Kidney tubule cell (primary cell): ENCODE results near the gene UGT1A10.
"Not testable (repeated sequence)": the region's sequence is repeated elsewhere in the genome, so short reads cannot be mapped to it uniquely, and the experiment has no call there.

ENCODE experiments used
- DNase-seq: peaks from one replicate; pipeline ENCODE4 v3.0.0-alpha.2; 2018; ENCODE audit warnings: low spot score

UGT1A10 gene

GRCh38 chr2:233692648-233693047 is 56.4 kb downstream of the UGT1A10 start, which contains the start of gene UGT1A6:
UGT1A6 (plus strand) TSS chr2:233692890; CDS start chr2:233693005, 115 bp downstream.
- peak; percentile 68 for DNase-seq

DNA sequence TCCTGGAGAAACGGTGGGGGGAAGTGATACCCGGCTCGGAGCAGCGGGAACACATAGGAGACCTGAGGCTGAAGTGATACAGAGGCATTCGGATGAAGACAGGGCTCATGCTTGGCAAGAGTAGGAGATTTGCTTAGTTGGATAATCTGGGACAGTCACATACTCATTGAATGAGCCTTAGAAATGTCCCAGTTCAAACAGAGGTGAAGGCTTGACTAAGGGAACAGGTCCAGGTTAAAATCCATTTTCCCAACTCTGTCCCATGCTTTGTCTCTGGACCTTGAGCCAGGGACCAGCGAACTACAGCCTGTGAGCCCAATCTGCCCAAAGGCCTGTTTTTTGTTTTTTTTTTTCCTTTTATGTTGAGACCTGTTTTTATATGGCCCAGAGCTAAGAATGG is 57.7 kb downstream of the UGT1A10 start:
- peak; percentile 44 for DNase-seq

- peak; percentile 21 for DNase-seq
These were observed 62.5 kb downstream of the UGT1A10 start for GRCh38 chr2:233698740-233699139.

DNA sequence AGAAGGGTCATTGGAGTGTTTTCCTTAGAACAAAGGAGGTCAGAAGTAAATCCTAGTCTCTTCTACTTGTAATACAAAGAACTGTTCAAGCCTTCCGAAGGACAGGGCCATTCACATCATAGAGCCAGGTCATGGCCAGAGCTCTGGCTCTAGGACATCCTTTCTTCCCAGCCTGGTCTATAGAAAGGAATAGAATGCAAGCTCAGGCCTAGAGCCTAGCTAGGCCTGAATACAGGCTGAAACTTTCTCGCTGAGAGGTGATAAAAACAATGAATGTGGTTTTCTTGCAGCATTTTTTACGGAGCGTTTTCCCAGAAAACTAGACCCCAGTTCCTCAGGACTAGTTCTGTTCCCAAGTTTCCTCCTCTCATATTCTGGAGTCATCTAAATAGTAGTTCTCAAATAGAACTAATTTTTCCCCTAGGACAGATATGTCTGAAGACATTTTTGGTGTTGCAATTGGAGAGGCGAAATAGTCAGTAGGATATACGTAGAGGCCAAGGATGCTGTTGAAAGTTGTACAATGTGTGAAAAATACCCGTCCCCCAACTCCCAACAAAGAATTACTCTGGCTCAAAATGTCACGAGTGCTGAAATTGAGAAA is 63.3 kb downstream of the UGT1A10 start:
- DNase-seq = no peak

DNA sequence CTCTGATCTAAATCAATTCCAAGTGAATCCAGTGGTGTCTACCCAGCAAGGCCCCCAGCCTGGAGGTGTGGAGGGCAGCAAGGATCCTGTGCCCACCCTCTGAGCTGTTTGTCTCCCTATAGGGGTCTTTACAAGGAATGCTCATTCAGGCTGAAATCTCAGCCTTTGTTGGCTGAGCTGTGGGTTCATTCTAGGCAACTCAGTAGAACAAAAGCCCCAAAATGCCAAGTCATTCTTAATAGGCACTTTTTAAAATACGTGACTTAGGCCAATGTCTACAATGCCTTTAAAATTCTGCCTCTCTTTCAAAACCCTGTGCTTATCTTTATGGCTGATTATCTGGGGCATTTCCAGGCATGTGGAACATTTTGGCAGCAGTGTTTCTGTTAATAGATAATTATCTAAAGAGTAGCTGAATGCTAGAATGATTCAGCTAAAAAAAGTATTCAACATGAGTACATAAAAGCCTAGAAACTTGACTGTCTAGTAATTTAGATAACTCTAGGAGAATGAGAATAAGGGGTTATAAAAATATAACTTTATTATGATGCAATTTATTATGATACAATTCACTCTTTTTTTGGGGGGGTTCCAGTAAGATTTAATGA is 63.9 kb downstream of the UGT1A10 start:
- peak; percentile 90 for DNase-seq

- not testable (repeated sequence) for DNase-seq
These were observed 64.6 kb downstream of the UGT1A10 start for GRCh38 chr2:233700842-233701241.

DNA sequence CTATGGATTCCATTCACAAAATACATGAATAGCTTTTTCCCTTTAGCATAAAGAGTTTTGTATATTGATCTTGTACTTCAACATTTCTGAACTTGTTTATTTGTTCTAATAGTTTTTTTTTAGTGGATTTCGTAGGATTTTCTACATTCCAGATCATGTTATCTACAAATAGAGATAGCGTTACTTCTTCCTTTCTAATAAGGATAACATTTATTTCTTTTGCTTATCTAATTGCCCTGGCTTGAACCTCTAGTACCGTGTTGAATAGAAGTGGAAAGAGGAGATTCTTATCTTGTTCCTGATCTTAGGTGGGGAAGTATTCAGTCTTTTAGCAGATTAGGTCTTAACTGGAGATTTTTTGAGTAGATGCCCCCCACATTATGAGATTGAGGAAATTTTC is 66.0 kb downstream of the UGT1A10 start:
- no peak for DNase-seq

GRCh38 chr2:233705911-233706506 is 69.8 kb downstream of the UGT1A10 start:
- peak; percentile 46 for DNase-seq

- DNase-seq = peak; percentile 70
These were observed 70.5 kb downstream of the UGT1A10 start for GRCh38 chr2:233706720-233707119.

DNA sequence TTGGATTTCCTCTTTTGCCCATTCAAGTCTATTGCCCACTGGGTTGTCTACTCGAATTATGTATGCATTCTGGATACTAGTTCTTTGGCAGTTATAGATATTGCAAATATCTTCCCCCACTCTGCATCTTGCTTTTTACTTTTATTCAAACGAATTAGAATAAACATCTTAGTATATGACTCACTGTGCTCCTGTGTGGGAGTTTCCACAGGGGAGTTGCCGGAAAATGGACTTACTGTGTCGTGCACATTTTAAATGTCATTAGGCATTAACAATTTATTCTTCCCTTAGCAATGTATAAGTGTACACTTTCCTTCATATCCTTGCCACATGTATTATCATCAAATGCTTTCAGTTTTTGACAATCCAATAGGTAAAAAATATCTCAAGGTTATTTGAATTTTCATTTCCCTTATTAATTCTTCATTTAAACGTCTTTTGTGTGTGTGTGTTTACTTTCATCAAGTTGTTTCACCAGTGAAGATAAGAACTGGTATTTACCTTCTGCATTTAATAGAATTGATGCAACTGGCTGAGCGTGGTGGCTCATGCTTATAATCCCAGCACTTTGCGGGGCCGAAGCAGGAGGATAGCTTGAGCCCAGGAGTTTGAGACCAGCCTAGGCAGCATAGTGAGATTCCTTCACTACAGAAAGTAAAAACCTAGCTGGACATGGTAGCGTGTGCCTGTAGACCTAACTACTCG is 71.8 kb downstream of the UGT1A10 start:
- no peak for DNase-seq

- no peak for DNase-seq
These were observed 72.7 kb downstream of the UGT1A10 start for GRCh38 chr2:233708942-233709341.

DNA sequence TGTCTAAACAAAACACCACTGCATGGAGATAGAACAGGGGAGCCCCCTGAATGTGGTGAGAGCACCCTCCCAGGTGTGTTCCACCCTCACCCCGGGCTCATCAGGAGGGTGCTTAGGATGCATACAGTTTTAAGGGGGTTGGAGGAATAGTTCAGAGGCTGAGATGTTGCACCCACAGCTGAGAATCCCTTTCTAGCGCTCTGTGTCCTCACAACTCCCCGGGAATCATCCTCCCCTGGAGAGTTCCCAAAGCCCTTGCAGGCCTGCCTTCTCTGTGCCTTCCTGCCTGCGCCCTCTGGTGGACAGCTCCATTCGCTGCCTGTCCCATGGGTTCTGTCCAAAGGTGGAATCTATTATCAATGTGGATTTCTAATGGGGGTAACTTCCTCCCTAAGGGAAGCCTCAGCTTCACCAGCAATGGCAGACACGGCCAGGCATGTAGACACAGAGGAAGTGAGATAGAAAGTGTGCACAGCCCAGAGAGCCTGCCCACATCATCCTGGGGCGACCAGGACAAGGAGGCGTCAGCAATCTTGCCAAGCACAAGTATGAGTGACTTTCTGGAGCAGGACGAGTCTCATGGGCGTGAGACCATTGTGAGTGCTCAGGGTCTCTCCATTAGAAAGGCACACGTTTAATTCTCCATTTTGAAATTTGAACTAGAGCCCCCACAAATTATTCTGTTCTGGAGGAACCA is 75.2 kb downstream of the UGT1A10 start:
- peak; percentile 77 for DNase-seq

DNA sequence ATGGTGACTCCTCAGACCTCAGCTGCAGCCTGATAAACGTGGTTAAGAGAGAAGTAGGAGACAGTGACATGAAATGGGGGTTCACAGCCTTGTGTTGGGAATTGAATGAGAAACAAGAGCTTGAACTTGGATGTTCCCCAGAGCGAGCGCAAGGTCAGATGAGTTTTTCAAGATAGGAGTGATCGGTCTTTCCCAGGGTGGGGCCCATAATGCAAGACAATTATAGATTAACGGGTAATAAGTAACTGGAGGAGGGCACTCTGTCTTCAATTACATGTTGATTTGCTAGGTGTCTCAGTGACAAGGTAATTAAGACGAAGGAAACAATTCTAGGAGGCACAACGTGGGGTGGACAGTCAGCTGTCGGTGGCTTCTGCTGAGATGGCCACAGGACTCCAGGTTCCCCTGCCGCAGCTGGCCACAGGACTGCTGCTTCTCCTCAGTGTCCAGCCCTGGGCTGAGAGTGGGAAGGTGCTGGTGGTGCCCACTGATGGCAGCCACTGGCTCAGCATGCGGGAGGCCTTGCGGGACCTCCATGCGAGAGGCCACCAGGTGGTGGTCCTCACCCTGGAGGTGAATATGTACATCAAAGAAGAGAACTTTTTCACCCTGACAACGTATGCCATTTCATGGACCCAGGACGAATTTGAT is 76.5 kb downstream of the UGT1A10 start, which contains the start of gene UGT1A5:
Gene UGT1A5, plus strand, starts transcription at position 297 of the 651 bp plus-strand sequence. Its CDS starts 85 bp downstream, at position 382.
- DNase-seq = no peak

DNA sequence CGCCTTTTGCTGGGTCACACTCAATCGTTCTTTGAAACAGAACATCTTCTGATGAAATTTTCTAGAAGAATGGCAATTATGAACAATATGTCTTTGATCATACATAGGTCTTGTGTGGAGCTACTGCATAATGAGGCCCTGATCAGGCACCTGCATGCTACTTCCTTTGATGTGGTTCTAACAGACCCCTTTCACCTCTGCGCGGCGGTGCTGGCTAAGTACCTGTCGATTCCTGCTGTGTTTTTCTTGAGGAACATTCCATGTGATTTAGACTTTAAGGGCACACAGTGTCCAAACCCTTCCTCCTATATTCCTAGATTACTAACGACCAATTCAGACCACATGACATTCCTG is 77.0 kb downstream of the UGT1A10 start:
- DNase-seq = no peak

DNA sequence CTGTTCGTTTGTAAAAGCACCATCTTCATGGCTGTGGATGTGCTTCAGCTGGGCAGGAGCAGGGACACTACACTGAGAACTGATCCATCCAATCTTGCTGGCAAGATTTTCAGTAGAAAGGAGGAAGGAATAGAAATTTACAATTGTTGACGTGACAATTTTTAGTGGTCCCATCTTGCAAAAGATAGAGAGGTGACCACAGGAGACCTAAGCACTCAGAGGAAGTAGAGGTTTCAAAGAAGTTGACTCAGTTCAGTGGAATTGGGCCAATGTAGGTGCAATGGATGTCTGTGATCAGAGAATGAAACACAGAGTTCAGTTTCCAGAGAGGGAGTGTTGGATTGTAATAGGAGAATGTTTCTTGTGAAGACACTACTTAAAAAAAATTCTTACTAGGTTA is 77.9 kb downstream of the UGT1A10 start:
- DNase-seq = no peak

DNA sequence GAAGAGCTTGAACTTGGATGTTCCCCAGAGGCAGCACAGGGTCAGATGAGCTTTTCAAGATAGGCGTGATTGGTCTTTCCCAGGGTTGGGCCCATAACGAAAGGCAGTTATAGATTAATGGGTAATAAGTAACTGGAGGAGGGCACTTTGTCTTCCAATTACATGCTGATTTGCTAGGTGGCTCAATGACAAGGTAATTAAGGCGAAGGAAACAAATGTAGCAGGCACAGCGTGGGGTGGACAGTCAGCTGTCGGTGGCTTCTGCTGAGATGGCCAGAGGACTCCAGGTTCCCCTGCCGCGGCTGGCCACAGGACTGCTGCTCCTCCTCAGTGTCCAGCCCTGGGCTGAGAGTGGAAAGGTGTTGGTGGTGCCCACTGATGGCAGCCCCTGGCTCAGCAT is 82.3 kb downstream of the UGT1A10 start, which contains the start of gene UGT1A4:
Gene UGT1A4, plus strand, starts transcription at position 185 of the 400 bp plus-strand sequence. Its CDS starts 85 bp downstream, at position 270.
- no peak for DNase-seq

GRCh38 chr2:233728723-233729301 is 92.6 kb downstream of the UGT1A10 start, which contains the start of gene UGT1A3:
UGT1A3 (plus strand) TSS chr2:233729042; CDS start chr2:233729127, 85 bp downstream.
- DNase-seq = no peak

DNA sequence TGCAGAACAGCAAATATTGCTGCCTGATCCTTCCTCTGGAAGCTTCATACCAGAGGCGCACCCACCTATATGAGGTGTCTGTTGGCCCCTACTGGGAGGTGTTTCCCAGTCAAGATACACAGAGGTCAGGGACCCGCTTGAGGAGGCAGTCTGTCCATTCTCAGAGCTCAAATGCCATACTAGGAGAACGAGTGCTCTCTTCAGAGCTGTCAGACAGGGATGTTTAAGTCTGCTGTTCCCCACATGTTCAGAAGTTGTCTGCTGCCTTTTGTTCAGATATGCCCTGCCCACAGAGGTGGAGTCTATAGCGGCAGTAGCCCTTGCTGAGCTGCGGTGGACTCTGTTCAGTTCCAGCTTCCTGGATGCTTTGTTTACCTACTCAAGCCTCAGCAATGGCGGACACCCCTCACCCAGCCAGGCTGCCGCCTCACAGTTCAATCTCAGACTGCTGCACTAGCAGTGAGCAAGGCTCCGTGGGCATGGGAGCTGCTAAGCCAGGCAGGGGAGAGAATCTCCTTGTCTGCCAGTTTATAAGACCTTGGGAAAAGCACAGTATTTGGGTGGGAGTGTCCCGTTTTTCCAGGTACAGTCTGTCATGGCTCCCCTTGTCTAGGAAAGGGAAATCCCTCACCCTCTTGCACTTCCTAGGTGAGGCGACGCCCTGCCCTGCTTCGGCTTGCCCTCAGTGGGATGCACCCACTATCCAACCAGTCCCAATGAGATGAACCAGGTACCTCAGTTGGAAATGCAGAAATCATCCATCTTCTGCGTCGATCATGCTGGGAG is 100.8 kb downstream of the UGT1A10 start:
- not testable (repeated sequence) for DNase-seq

- peak; percentile 22 for DNase-seq
These were observed 104.6 kb downstream of the UGT1A10 start for GRCh38 chr2:233740870-233741269.
